Measurements from ENCODE around the gene ZNF385C.
A peak's percentile ranks its signal among the peaks of the same experiment; 100 is the strongest.

ZNF385C gene

DNA sequence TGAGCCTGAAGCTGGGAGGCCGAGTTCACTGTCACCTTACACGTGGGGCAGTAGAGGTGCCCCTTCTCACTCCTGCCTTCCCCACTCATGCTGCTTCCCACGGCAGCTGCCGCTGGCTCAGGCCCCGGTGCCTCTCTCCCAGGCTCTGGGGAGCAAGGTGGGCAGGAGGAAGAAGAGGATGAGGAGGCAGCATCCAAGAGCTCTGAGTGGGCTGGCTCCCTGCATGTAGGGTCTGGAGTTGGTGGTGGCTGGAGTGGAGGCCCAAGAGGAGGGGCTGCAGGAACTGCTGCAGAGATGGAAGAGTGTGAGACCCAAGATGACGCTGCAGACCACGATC is 69.5 kb downstream of the ZNF385C start:
- no peak overlapping the region for H3K9ac ChIP-seq (ENCODE audit: low read depth, low read length)
- peaks cover 10% of the 10 kb centered on the region for H3K36me3 ChIP-seq (ENCODE audit: insufficient read depth, low read length)
- ATAC-seq (ENCODE audit: insufficient read depth, low read depth) (no peak), DNase-seq (no peak)
- H3K4me1 ChIP-seq (ENCODE audit: insufficient read depth, low read length): no peaks in the 10 kb centered on the region
- no peak overlapping the region for H3K4me2 ChIP-seq (ENCODE audit: insufficient read depth, low read length)
- no peaks in the 10 kb centered on the region for H4K20me1 ChIP-seq (ENCODE audit: insufficient read depth, low read length)
- H3K4me3 ChIP-seq (ENCODE audit: low read depth in 1 of 2, low read length in 2 of 2): no peak overlapping the region
- H2AFZ ChIP-seq (ENCODE audit: low read depth, low read length): no peak overlapping the region
- no peaks in the 10 kb centered on the region for H3K9me3 ChIP-seq (ENCODE audit: insufficient read depth, low read length, severe bottlenecking)
- no peak overlapping the region for H3K27ac ChIP-seq (ENCODE audit: low read length)
- H3K79me2 ChIP-seq (ENCODE audit: insufficient read depth, low read length): no peaks in the 10 kb centered on the region
- TF ChIP-seq EZH2 (IDR thresholded peaks at IDR 0.05; ENCODE audit: borderline replicate concordance, low read depth, low read length, severe bottlenecking) (no peak), CTCF (IDR thresholded peaks at IDR 0.05; ENCODE audit: borderline replicate concordance, extremely low read depth, low read length, poor library complexity, severe bottlenecking) (no peak)
- no peaks in the 10 kb centered on the region for H3K27me3 ChIP-seq (ENCODE audit: insufficient read depth, low read length, poor library complexity)

- Histone ChIP-seq H3K4me2 (ENCODE audit: insufficient read depth, low read length) (no peak overlapping the region), H3K79me2 (ENCODE audit: insufficient read depth, low read length) (no peaks in the 10 kb centered on the region), H4K20me1 (ENCODE audit: insufficient read depth, low read length) (no peaks in the 10 kb centered on the region), H3K9ac (ENCODE audit: low read depth, low read length) (no peak overlapping the region), H3K4me1 (ENCODE audit: insufficient read depth, low read length) (no peaks in the 10 kb centered on the region), H2AFZ (ENCODE audit: low read depth, low read length) (no peak overlapping the region), H3K27ac (ENCODE audit: low read length) (no peak overlapping the region), H3K9me3 (ENCODE audit: insufficient read depth, low read length, severe bottlenecking) (no peaks in the 10 kb centered on the region), H3K4me3 (ENCODE audit: low read depth in 1 of 2, low read length in 2 of 2) (no peak overlapping the region), H3K36me3 (ENCODE audit: insufficient read depth, low read length) (peaks cover 16% of the 10 kb centered on the region), H3K27me3 (ENCODE audit: insufficient read depth, low read length, poor library complexity) (no peaks in the 10 kb centered on the region)
- ATAC-seq (ENCODE audit: insufficient read depth, low read depth) (no peak), DNase-seq (no peak)
- TF ChIP-seq EZH2 (IDR thresholded peaks at IDR 0.05; ENCODE audit: borderline replicate concordance, low read depth, low read length, severe bottlenecking) (no peak), CTCF (IDR thresholded peaks at IDR 0.05; ENCODE audit: borderline replicate concordance, extremely low read depth, low read length, poor library complexity, severe bottlenecking) (peak; percentile 40)
Observed at GRCh38 chr17:42027961-42028790, 70.1 kb downstream of the ZNF385C start.

DNA sequence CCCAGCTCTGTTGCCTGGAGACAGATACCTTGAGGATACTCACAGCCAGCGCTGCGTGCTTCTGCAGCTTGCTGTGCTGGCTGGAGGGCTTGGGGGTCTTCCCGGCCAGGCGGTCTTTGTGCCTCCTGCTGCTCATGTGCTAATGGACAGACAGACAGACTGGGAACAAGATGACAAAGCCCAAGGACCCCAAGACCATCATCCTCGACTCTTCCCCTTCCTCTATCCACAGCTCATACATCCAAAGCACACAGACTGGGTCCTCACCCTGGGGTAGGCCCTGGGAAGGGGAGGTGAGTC is 70.7 kb downstream of the ZNF385C start:
- no peak overlapping the region for H3K9ac ChIP-seq (ENCODE audit: low read depth, low read length)
- H2AFZ ChIP-seq (ENCODE audit: low read depth, low read length): no peak overlapping the region
- no peaks in the 10 kb centered on the region for H3K27me3 ChIP-seq (ENCODE audit: insufficient read depth, low read length, poor library complexity)
- H3K4me2 ChIP-seq (ENCODE audit: insufficient read depth, low read length): no peak overlapping the region
- H3K36me3 ChIP-seq (ENCODE audit: insufficient read depth, low read length): peaks cover 23% of the 10 kb centered on the region
- no peaks in the 10 kb centered on the region for H4K20me1 ChIP-seq (ENCODE audit: insufficient read depth, low read length)
- H3K79me2 ChIP-seq (ENCODE audit: insufficient read depth, low read length): no peaks in the 10 kb centered on the region
- H3K4me3 ChIP-seq (ENCODE audit: low read depth in 1 of 2, low read length in 2 of 2): no peak overlapping the region
- no peak overlapping the region for H3K27ac ChIP-seq (ENCODE audit: low read length)
- DNase-seq (no peak), ATAC-seq (ENCODE audit: insufficient read depth, low read depth) (no peak)
- H3K4me1 ChIP-seq (ENCODE audit: insufficient read depth, low read length): no peaks in the 10 kb centered on the region
- no peaks in the 10 kb centered on the region for H3K9me3 ChIP-seq (ENCODE audit: insufficient read depth, low read length, severe bottlenecking)
- TF ChIP-seq EZH2 (IDR thresholded peaks at IDR 0.05; ENCODE audit: borderline replicate concordance, low read depth, low read length, severe bottlenecking) (no peak), CTCF (IDR thresholded peaks at IDR 0.05; ENCODE audit: borderline replicate concordance, extremely low read depth, low read length, poor library complexity, severe bottlenecking) (no peak)
